ENCODE data around the gene AQP2. TPM values are rescaled to one million over a fixed set of nuclear protein-coding genes. Genes with fewer than 3 reads are reported as not detected.

Gene AQP2
- total and polyA plus RNA-seq, 2 of the 4 experiments (the other 2 are of a cell fraction), result not detected

DNA sequence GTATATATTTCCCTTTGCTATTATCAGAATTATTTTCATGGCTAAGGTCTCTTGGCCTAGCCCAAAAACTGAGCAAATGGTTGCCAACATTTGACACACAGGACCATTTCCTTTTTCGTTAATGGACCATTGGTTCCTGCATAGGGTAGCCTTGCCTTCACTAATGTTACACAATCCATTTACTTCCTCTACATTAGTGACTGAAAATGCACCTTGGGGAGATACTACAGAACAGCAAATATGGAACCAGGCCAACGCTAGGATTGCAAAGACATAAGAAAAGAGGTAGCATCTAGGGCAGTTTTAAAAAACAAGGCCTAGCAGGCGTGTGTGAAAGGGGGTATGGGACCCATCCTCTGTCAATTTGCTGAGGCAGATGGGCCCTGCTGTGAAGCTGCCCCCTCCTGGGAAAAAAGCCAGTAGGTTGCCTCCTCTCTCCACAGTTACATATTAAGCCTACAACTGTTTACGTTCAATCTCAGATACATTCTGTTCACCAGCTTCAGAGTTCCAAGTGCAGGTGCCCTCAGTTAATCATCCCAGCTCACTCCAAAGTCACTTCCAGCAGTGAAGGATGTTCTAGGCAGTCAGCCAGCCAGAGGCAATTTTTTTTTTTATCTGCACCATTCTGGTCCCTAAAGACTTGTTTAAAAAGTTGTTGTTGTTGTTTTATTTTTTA lies 37.2 kb downstream of the AQP2 start:
- TF ChIP-seq CTCF (conservative IDR thresholded peaks at IDR 0.05; ENCODE audit: low read depth, low read length), result no peak
- peak; percentile 28; the same call in 1 of the 2 replicates for TF ChIP-seq CEBPB (IDR thresholded peaks at IDR 0.05; ENCODE audit: low read depth, low read length)
- TF ChIP-seq, protein P1, sequence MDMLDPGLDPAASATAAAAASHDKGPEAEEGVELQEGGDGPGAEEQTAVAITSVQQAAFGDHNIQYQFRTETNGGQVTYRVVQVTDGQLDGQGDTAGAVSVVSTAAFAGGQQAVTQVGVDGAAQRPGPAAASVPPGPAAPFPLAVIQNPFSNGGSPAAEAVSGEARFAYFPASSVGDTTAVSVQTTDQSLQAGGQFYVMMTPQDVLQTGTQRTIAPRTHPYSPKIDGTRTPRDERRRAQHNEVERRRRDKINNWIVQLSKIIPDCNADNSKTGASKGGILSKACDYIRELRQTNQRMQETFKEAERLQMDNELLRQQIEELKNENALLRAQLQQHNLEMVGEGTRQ (IDR thresholded peaks at IDR 0.05; ENCODE audit: low read depth, low read length), result no peak
- no peak for TF ChIP-seq MXI1 (IDR thresholded peaks at IDR 0.05; ENCODE audit: borderline replicate concordance, low read depth, low read length)
- TF ChIP-seq, protein P2, sequence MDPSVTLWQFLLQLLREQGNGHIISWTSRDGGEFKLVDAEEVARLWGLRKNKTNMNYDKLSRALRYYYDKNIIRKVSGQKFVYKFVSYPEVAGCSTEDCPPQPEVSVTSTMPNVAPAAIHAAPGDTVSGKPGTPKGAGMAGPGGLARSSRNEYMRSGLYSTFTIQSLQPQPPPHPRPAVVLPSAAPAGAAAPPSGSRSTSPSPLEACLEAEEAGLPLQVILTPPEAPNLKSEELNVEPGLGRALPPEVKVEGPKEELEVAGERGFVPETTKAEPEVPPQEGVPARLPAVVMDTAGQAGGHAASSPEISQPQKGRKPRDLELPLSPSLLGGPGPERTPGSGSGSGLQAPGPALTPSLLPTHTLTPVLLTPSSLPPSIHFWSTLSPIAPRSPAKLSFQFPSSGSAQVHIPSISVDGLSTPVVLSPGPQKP (IDR thresholded peaks at IDR 0.05; ENCODE audit: borderline replicate concordance, low read depth, low read length), result no peak
- TF ChIP-seq RFX5 (IDR thresholded peaks at IDR 0.05; ENCODE audit: low read depth, low read length), result no peak
- no peak for TF ChIP-seq MAZ (IDR thresholded peaks at IDR 0.05; ENCODE audit: borderline replicate concordance, low read depth, low read length)

More for the DNA sequence above, 37.2 kb downstream of the AQP2 start:
- DNase-seq (no peak), ATAC-seq (ENCODE audit: low read depth) (no peak)
- Histone ChIP-seq H2AFZ (replicated peaks; ENCODE audit: low read length, poor library complexity) (no peak overlapping the region), H3K79me1 (ENCODE audit: low read depth in 1 of 2, low read length in 2 of 2) (peaks cover 3 to 45% of the 10 kb centered on the region in 2 experiments; a peak in 3 of 4 replicates), H3K27me3 (ENCODE audit: control insufficient read depth, insufficient read depth, low read length) (no peaks in the 10 kb centered on the region), H2BK20ac (ENCODE audit: low read depth, low read length) (no peak overlapping the region), H3K9me3 (ENCODE audit: control insufficient read depth, insufficient read depth, low read length) (no peaks in the 10 kb centered on the region), H4K20me1 (ENCODE audit: insufficient read depth, low read length) (no peaks in the 10 kb centered on the region; the same call in 1 of the 2 replicates), H2BK120ac (ENCODE audit: low read depth, low read length) (no peak overlapping the region), H4K91ac (ENCODE audit: insufficient read depth, low read depth, low read length) (no peak overlapping the region), H2BK15ac (ENCODE audit: low read depth, low read length) (no peak overlapping the region), H4K5ac (ENCODE audit: low read depth, low read length) (no peak overlapping the region), H2AK5ac (ENCODE audit: low read depth, low read length) (no peak overlapping the region), H3K56ac (ENCODE audit: extremely low read depth, insufficient read depth, low read length) (no peak overlapping the region), H3K9ac (ENCODE audit: low read depth, low read length) (no peak overlapping the region), H3K9me1 (ENCODE audit: insufficient read depth, low read length) (peaks cover 19% of the 10 kb centered on the region), H3K4me2 (ENCODE audit: low read depth, low read length) (no peak overlapping the region), H3K14ac (replicated peaks; ENCODE audit: low read depth, low read length) (no peak overlapping the region), H3K27ac (ENCODE audit: insufficient read depth, low read length) (no peak overlapping the region), H2AK9ac (replicated peaks; ENCODE audit: low read depth, low read length, poor library complexity) (no peak overlapping the region), H4K8ac (ENCODE audit: low read depth in 2 of 2, low read length in 2 of 2) (no peak overlapping the region), H2BK5ac (ENCODE audit: low read depth, low read length, poor library complexity, severe bottlenecking) (no peak overlapping the region), H3K4me1 (ENCODE audit: control insufficient read depth, insufficient read depth, low read length) (peaks cover 14% of the 10 kb centered on the region), H3K36me3 (ENCODE audit: control insufficient read depth, insufficient read depth, low read length) (peaks cover 3% of the 10 kb centered on the region), H3K23ac (ENCODE audit: low read depth, low read length) (no peak overlapping the region), H3K4ac (ENCODE audit: low read depth, low read length) (no peak overlapping the region), H3K4me3 (ENCODE audit: insufficient read depth, low read depth, low read length) (no peak overlapping the region), H3K18ac (ENCODE audit: low read depth, low read length) (no peak overlapping the region)
- POLR2A ChIA-PET (ENCODE audit: unreplicated experiment), result no interaction called here
- in situ Hi-C loops (cut with MboI; ENCODE audit: low sequenced_read_pairs) (no loop called here), intact Hi-C loops (cut with micrococcal nuclease) (no loop called here), dilution Hi-C loops (cut with HindIII; ENCODE audit: low sequenced_read_pairs, unreplicated experiment) (no loop called here)
- WGBS, 2 experiments (ENCODE audit: extremely low coverage in 2 of 2, insufficient read length in 1 of 2), result 57% methylated on average over 1 of the region's 4 CpGs; no CpG with 5 or more reads in 1 of the 2 experiments
- no TSS peak for BruUV-seq (replicated peaks)
- CTCF ChIA-PET, result no interaction called here

Measured in IMR-90 (cell line).